Karpas-422 (cell line): Measurements from ENCODE around the gene IQUB. TPM values are rescaled to one million over a fixed set of nuclear protein-coding genes. Genes with fewer than 3 reads are reported as not detected.

ENCODE experiments used
- DNase-seq: peaks from one replicate; pipeline ENCODE4 v3.0.0-alpha.2; 2015
- H2AFZ ChIP-seq: fragments of 200-600 bp; sonication (generic); 2 replicates; pipeline ENCODE4 v1.6.1; 2014; ENCODE audit warnings: antibody characterized with exemption, low read length, mixed read lengths
- H3K27ac ChIP-seq: fragments of 200-600 bp; sonication (generic); 2 replicates; pipeline ENCODE4 v1.5.1; 2014; ENCODE audit warnings: mild to moderate bottlenecking, low read length, moderate library complexity
- H3K27me3 ChIP-seq: fragments of 200-600 bp; sonication (generic); 2 replicates; pipeline ENCODE4 v1.6.1; 2014; ENCODE audit warnings: low read length, mixed read lengths
- H3K36me3 ChIP-seq: fragments of 200-600 bp; sonication (generic); 2 replicates; pipeline ENCODE4 v1.6.1; 2014; ENCODE audit warnings: low read length, mixed read lengths; ENCODE audit not compliant: insufficient read depth
- H3K4me1 ChIP-seq: fragments of 200-600 bp; sonication (generic); 2 replicates; pipeline ENCODE4 v1.6.1; 2014; ENCODE audit warnings: mild to moderate bottlenecking, low read length, mixed read lengths
- H3K4me2 ChIP-seq: fragments of 200-600 bp; sonication (generic); 2 replicates; pipeline ENCODE4 v1.6.1; 2014; ENCODE audit warnings: low read length, low read depth, mild to moderate bottlenecking; ENCODE audit not compliant: poor library complexity, severe bottlenecking
- H3K4me3 ChIP-seq: fragments of 200-600 bp; sonication (generic); 2 replicates; pipeline ENCODE4 v1.5.1; 2014; ENCODE audit warnings: mild to moderate bottlenecking, antibody characterized with exemption, low read length, mixed read lengths
- H3K79me2 ChIP-seq: fragments of 200-600 bp; sonication (generic); 2 replicates; pipeline ENCODE4 v1.6.1; 2014; ENCODE audit warnings: mild to moderate bottlenecking, low read length, mixed read lengths
- H3K9ac ChIP-seq: fragments of 200-600 bp; sonication (generic); 2 replicates; pipeline ENCODE4 v1.6.0; 2014; ENCODE audit warnings: low read length
- H3K9me2 ChIP-seq: fragments of 200-600 bp; sonication (generic), shearing (Covaris generic); replicated peaks from 2 replicates; pipeline ENCODE4 v1.6.0; 2014; ENCODE audit warnings: mild to moderate bottlenecking, low read length, moderate library complexity; ENCODE audit not compliant: insufficient read depth
- H3K9me3 ChIP-seq: fragments of 300-700, 200-600 bp; sonication (generic); 2 replicates; pipeline ENCODE4 v1.6.1; 2014; ENCODE audit warnings: low read length, mixed read lengths
- H4K20me1 ChIP-seq: fragments of 200-600 bp; sonication (generic); 2 replicates; pipeline ENCODE4 v1.6.1; 2014; ENCODE audit warnings: mild to moderate bottlenecking, antibody characterized with exemption, low read length, low read depth; ENCODE audit not compliant: insufficient read depth
- total RNA-seq: library from RNA; depleted of rRNA; stranded (reverse); fragments of >200 nt; shearing (Covaris generic); gene quantifications from 2 replicates; pipeline ENCODE4 v1.2.3, GENCODE V29; 2014; ENCODE audit warnings: low replicate concordance

The IQUB gene
- total RNA-seq, 1 experiment from 2014 or later = 0.97 TPM

DNA sequence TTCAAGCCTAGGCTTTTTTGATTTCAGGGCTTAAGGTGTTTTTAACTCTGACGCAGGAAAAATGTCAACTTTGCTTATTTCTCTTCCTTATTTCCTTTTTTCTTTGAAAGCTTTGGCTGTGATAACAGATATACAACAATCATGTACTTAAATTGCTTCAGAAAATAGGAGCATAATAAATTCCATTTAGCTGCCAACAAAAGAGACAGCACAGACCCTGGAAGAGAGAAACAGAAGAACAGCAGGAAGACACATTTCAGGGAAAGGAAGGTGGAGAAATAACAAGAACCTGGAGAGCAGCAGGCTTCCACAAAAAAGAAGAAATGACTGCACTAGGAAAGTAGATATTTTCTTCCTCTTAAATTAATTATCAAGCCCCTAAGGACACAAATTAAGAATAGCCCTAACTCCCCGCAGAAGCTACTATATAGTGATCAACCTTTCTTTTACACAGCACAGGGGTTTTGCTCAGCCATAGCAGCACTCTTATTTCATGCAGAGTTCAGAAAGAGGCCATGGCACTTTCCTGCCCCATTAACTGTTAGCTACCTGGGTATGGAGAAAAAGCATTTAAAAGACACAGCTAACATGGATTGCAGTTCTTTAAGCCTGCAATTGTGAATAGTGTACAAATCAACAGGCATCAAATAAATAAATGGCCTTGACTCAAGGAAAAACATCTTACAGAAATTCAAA lies 61.5 kb downstream of the IQUB start:
- no peaks in the 10 kb centered on the region for H3K9me2 ChIP-seq
- H3K9ac ChIP-seq = no peak overlapping the region
- no peaks in the 10 kb centered on the region for H3K27me3 ChIP-seq
- H4K20me1 ChIP-seq = no peaks in the 10 kb centered on the region
- H3K4me1 ChIP-seq = no peaks in the 10 kb centered on the region
- DNase-seq = no peak
- no peak overlapping the region for H2AFZ ChIP-seq
- no peaks in the 10 kb centered on the region for H3K79me2 ChIP-seq
- H3K4me3 ChIP-seq = no peak overlapping the region
- no peaks in the 10 kb centered on the region for H3K9me3 ChIP-seq
- H3K27ac ChIP-seq = no peak overlapping the region
- no peaks in the 10 kb centered on the region for H3K36me3 ChIP-seq
- H3K4me2 ChIP-seq = no peak overlapping the region

DNA sequence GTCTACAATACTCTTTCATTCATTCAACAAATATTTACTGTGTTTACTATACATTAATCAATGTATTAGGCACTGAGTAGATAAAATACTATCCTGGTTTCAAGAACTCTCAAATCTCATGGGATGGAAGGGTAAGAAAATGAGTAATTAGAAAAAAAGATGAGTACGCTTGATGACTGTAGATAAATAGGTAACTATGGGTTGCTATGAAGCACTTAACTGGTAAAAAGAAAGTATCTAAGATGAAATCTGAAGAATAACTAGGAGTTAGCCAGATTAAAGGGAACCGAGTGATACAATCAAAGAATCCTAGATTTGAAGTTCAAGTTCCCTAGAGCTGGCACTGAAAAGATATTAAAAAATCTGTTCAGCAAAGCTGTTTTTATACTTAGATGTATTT lies 62.1 kb downstream of the IQUB start:
- no peak overlapping the region for H3K27ac ChIP-seq
- no peak overlapping the region for H3K4me2 ChIP-seq
- no peaks in the 10 kb centered on the region for H3K9me2 ChIP-seq
- H3K4me1 ChIP-seq = no peaks in the 10 kb centered on the region
- H3K36me3 ChIP-seq = no peaks in the 10 kb centered on the region
- no peaks in the 10 kb centered on the region for H4K20me1 ChIP-seq
- no peaks in the 10 kb centered on the region for H3K79me2 ChIP-seq
- H2AFZ ChIP-seq = no peak overlapping the region
- H3K9ac ChIP-seq = no peak overlapping the region
- no peaks in the 10 kb centered on the region for H3K9me3 ChIP-seq
- DNase-seq = no peak
- no peaks in the 10 kb centered on the region for H3K27me3 ChIP-seq
- no peak overlapping the region for H3K4me3 ChIP-seq

DNA sequence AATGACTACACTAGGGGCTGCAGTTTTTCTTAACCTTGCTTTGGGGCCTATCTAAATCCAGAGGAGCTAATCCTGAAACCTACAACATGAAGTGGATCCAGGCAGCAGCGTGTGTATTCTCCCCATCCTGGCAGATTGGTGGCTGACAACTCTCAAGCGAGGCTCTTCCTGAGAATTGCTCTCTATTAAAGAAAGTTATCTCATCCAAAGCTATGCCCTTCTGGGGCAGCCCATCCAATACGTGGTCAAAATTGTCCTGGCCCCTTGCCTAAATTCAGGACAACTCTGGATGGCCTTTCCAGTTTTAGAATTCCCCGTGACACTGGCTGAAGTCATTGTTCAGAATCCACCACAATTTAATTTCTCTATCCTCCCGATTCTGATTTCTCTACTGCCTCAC lies 66.1 kb downstream of the IQUB start:
- H3K4me1 ChIP-seq = no peaks in the 10 kb centered on the region
- no peaks in the 10 kb centered on the region for H3K9me2 ChIP-seq
- H3K27ac ChIP-seq = no peak overlapping the region
- no peaks in the 10 kb centered on the region for H4K20me1 ChIP-seq
- no peaks in the 10 kb centered on the region for H3K9me3 ChIP-seq
- no peak for DNase-seq
- H3K79me2 ChIP-seq = no peaks in the 10 kb centered on the region
- no peak overlapping the region for H3K4me3 ChIP-seq
- no peaks in the 10 kb centered on the region for H3K27me3 ChIP-seq
- H3K36me3 ChIP-seq = no peaks in the 10 kb centered on the region
- no peak overlapping the region for H3K9ac ChIP-seq
- no peak overlapping the region for H2AFZ ChIP-seq
- H3K4me2 ChIP-seq = no peak overlapping the region

DNA sequence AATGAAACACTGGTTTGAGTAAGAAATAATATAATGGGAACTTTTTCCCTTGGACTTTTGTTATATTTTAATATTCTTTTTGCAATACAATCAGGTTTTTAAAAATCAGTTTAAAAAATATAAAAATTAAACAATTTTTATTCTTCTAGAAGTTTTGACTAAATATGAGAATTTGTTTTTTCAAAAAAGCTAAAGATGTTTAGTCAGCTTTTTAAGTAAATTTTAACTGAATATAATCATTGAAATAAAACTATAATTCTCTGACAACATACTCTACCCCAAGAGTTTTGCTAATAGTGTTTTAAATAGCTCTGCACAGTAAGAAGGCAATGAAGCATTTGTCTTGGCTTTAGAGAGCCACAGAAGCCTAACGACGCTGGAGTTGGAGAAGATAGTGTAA lies 70.5 kb downstream of the IQUB start:
- no peaks in the 10 kb centered on the region for H3K9me2 ChIP-seq
- H3K4me2 ChIP-seq = no peak overlapping the region
- no peaks in the 10 kb centered on the region for H3K36me3 ChIP-seq
- no peak overlapping the region for H3K9ac ChIP-seq
- no peaks in the 10 kb centered on the region for H3K4me1 ChIP-seq
- no peaks in the 10 kb centered on the region for H3K27me3 ChIP-seq
- H2AFZ ChIP-seq = no peak overlapping the region
- no peak overlapping the region for H3K27ac ChIP-seq
- no peak overlapping the region for H3K4me3 ChIP-seq
- DNase-seq = no peak
- H4K20me1 ChIP-seq = no peaks in the 10 kb centered on the region
- H3K79me2 ChIP-seq = no peaks in the 10 kb centered on the region
- H3K9me3 ChIP-seq = no peaks in the 10 kb centered on the region

DNA sequence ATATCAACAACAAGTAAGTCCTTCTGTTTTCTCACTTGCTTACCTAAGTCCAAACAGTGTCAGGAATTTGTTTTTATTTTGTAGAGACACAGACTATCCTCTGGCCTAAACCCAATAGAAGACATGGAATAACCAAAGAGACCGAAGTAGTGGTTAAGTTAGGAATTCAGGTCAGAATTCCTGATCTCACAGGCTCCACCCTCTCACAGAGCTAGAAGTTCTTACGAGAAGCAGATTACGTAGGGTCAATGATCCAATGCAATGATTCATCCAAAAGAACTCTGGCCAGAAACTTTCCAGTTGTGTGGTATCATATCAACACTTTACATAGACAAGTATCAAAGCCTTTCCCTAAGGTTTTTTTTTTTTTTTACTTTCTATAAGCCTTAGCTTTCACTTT lies 73.8 kb downstream of the IQUB start:
- Histone ChIP-seq H3K4me3 (no peak overlapping the region), H3K4me2 (no peak overlapping the region), H3K9me2 (no peaks in the 10 kb centered on the region), H3K27ac (no peak overlapping the region), H3K9ac (no peak overlapping the region), H2AFZ (no peak overlapping the region), H3K27me3 (no peaks in the 10 kb centered on the region), H3K79me2 (no peaks in the 10 kb centered on the region), H3K36me3 (no peaks in the 10 kb centered on the region), H3K9me3 (no peaks in the 10 kb centered on the region), H3K4me1 (no peaks in the 10 kb centered on the region), H4K20me1 (no peaks in the 10 kb centered on the region)
- DNase-seq = no peak

DNA sequence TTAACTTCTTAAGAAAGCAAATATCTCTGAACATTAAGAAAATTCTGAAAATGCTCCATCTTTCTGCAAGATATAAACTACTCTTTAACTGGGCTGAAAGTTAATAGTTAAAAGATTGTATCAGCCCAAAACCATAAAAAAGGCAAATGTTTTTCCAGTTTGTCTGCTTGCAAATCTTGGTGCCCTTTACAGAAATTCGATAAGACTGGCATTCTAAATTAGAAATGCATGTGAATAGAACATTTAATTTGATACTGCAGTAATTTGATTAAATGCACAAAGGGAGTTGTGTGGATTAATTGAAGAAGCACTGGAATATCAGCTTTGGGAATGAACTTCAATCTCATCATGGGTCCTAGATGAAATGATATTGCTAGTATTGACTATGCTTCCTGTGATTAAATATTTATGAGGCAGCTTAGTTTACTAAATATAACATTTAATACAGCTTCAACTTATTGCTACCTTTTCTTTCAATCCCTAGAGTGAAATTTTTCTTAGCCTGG lies 78.4 kb downstream of the IQUB start:
- H3K9me2 ChIP-seq = no peaks in the 10 kb centered on the region
- H3K4me3 ChIP-seq = no peak overlapping the region
- H3K27ac ChIP-seq = no peak overlapping the region
- no peaks in the 10 kb centered on the region for H3K36me3 ChIP-seq
- no peak overlapping the region for H2AFZ ChIP-seq
- no peak for DNase-seq
- H3K9me3 ChIP-seq = no peaks in the 10 kb centered on the region
- no peaks in the 10 kb centered on the region for H3K27me3 ChIP-seq
- no peak overlapping the region for H3K9ac ChIP-seq
- H4K20me1 ChIP-seq = no peaks in the 10 kb centered on the region
- no peak overlapping the region for H3K4me2 ChIP-seq
- H3K4me1 ChIP-seq = no peaks in the 10 kb centered on the region
- H3K79me2 ChIP-seq = no peaks in the 10 kb centered on the region

DNA sequence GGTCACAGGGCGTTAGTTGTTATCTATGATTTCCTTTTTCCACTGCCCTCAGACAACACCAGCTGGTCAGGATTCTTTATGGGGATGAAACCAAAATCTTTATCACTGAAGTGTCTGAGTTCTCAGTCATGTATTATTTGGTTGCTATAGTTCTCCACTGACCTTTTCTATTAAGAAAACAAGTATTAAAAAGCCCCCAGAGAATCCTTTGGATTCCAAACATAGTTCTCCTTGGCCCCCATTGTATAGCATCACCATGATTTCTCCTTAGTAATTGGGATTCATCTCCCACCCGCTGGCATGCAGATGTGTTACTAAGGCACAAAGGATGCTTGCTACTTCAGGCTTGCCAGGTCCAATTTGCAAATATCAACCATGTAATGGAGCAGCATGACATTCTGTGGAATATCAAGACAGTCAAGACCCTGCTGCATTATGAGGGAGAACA lies 94.3 kb downstream of the IQUB start:
- H3K4me3 ChIP-seq = no peak overlapping the region
- H3K79me2 ChIP-seq = no peaks in the 10 kb centered on the region
- no peak overlapping the region for H2AFZ ChIP-seq
- H3K9ac ChIP-seq = no peak overlapping the region
- H3K27me3 ChIP-seq = no peaks in the 10 kb centered on the region
- no peaks in the 10 kb centered on the region for H3K4me1 ChIP-seq
- no peaks in the 10 kb centered on the region for H3K9me3 ChIP-seq
- H3K9me2 ChIP-seq = no peaks in the 10 kb centered on the region
- no peak for DNase-seq
- no peaks in the 10 kb centered on the region for H3K36me3 ChIP-seq
- H4K20me1 ChIP-seq = no peaks in the 10 kb centered on the region
- H3K4me2 ChIP-seq = no peak overlapping the region
- no peak overlapping the region for H3K27ac ChIP-seq

DNA sequence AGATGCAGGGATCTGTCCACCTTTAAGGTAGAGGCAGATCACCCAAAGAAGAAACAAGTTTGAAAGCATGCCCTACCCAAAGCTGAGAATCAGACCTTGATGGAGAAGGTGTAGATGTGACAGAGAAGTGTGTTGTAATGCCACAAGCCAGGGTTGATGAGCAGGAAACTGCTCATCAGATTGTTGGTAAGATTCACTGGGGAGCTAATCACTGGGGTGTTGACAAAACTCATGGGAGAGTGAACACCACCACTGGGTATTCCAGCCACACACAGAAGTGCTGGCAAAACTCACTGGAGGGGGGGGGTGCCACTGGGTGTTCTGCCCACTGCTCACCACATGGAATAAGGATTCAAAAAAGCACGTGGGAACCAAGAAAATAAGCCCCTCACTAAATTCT lies 95.2 kb downstream of the IQUB start:
- Histone ChIP-seq H3K4me3 (no peak overlapping the region), H3K36me3 (no peaks in the 10 kb centered on the region), H3K9me2 (no peaks in the 10 kb centered on the region), H3K9me3 (no peaks in the 10 kb centered on the region), H3K27ac (no peak overlapping the region), H3K27me3 (no peaks in the 10 kb centered on the region), H3K4me2 (no peak overlapping the region), H3K4me1 (no peaks in the 10 kb centered on the region), H3K79me2 (no peaks in the 10 kb centered on the region), H3K9ac (no peak overlapping the region), H4K20me1 (no peaks in the 10 kb centered on the region), H2AFZ (no peak overlapping the region)
- no peak for DNase-seq
